Left colon (tissue), 2 donors: Measurements from ENCODE around the gene SHE. TPM values are rescaled to one million over a fixed set of nuclear protein-coding genes. Genes with fewer than 3 reads are reported as not detected.

Experiments used
- ATAC-seq: fragments of 200-7000 bp; cut with Tn5 transposase; one replicate; pipeline ENCODE4 v1.9.1; 2020; ENCODE audit warnings: mild to moderate bottlenecking, moderate library complexity
- DNase-seq, 2 donors: peaks; one replicate each; pipeline ENCODE4 v3.0.0-alpha.2; 2020
- intact Hi-C, 2 donors: fragments of 100-400 bp; cut with DNase I in 1 of 2; cut with micrococcal nuclease in 1 of 2; formaldehyde crosslinking; loops; one replicate each; pipeline versions ENCODE4 v1.11.2 to v1.14.0; 2022; cut with DNase I, micrococcal nuclease
- total RNA-seq, 2 donors: library from RNA; stranded (reverse); fragmentation: NEBNext Ultra II Directional; extraction: Animal tissue kit (Norgen Biotek cat#: 25700); gene quantifications; one replicate each; pipeline ENCODE4 v1.2.1, GENCODE V29; 2021
- donor health status: DM: no; HTN: no; CAD: no.
- donor health status: DM: yes; HTN: yes; CAD: no.

Gene SHE
- total RNA-seq, 2 donors from 2014 or later = 3.4 TPM

DNA sequence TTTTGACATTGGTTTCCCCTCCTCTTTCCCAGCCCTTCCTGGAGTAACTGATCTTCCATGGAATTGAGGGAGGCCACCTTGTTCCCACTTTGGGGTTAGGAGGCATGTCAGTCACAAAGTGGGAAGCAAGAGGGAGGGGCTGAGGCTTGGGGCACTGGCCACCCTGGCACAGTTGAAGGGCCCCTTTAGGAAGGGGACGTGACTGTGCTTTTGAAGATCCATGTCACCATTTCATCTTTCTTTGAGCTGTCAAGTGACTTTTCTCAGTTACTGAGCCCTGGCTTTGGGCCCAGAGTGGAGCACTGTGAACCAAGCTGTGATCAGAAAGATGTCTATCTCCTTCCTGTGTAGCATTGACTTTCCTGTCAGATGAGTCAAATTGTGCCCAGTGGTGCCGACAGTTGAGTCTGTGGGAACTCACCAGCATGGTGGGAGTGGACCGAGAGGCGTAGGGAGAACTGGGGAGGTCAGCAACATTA is 38.7 kb downstream of the SHE start:
- DNase-seq = no peak
- intact Hi-C loops = no loop called here
- ATAC-seq = no peak

DNA sequence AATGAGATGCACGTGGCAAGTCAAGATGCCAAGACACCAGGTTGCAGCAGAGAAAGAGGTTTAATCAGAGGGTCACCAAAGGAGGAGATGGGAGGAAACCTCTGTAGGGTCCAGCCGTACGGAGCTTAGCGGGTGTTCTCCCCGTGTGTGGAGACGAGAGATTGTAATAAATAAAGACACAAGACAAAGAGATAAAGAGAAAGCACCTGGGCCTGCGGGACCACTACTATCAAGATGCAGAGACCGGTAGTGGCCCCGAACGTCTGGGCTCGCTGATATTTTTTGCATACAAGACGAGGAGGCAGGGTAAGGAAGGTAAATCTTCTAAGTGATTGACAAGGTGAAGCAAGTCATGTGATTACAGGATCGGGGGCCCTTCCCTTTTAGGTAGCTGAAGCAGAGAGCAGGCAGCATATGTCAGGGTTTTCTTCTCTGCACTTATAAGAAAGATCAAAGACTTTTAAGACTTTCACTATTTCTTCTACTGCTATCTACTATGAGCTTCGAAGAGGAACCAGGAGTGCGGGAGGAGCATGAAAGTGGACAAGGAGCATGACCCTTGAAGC is 41.4 kb downstream of the SHE start:
- no peak for ATAC-seq
- intact Hi-C loops = no loop called here
- no peak for DNase-seq

DNA sequence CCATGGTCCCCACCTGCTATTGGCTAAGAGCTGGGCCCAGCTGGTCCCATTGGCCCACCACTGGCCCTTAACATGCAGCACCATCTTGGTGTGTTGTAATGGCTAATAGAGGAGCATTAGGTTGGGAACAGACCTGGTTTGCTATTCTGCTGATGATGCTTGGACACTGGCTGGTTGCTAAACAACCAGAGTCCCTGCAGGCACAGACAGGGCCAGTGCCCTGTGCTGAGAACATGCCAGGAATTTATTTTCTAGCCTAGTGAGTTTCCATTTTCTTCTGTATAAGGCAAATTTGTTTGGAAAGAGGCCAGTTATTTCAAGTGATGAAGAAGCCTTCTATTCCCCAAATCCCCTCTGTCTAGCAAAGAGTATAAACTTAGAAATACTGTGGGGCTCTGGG is 43.1 kb downstream of the SHE start:
- DNase-seq = no peak
- no peak for ATAC-seq
- intact Hi-C loops = no loop called here

DNA sequence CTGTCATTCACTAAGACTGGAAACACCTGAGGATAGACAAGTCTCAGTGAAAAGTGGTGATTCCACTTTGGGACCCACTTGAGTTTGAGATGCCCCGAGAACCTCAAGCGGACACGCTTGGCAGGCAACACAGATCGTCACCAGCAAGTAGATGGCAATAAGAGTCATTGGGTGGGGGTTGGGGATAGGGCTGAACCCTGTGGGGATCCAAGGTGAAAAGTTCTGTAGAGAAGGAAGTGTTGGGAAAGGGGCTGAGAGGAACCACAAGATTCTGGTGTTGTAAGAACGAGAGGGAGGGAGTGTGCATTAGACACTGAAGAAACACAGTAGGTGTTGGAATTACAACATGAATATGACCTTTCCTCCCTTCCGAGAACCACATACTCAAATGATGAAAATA is 45.6 kb downstream of the SHE start:
- intact Hi-C loops = no loop called here
- no peak for ATAC-seq
- DNase-seq = no peak

- intact Hi-C loops = no loop called here
- ATAC-seq = no peak
- DNase-seq = no peak
Measured at GRCh38 chr1:154454386-154455120, 47.7 kb downstream of the SHE start.

DNA sequence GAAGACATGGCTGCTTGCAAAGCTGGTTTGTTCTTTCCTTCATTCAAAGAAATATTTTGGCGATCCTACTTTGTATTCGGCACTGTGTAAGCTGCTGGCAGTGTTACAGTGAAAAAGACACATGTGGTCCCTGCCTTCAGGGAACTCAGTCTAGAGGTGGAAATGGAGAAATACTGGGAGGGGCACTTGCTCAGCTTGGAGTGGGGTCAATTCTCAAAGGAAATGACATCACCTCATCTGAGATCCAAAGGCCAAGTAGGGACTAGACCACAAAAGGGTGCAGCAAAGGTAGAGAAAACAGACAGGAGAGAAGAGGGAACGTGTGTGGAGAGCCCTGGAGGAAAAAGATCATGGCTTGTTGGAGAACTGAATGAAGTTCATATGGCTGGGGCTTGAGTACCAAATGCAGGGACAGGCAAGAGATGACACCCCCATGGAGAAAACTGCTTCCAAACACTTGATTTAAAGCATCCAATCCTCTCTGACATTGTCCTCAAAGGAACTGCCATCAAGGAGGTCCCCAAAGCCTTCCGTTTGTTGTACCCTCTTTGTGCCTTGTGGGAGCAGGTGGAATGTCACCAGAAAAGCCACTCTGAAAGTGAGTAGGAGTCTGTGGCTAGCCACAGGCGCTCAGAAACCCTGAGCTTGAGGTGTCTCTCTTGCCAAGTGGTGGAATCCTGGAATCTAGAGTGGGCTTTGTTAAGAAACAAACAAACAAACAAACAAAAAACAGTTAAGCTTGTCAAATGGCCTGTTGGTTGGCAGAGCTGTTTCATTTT is 48.4 kb downstream of the SHE start:
- peak; percentile 75 for ATAC-seq
- intact Hi-C loops = no loop called here
- DNase-seq = no peak

GRCh38 chr1:154453161-154453560 is 49.1 kb downstream of the SHE start:
- peak; percentile 8 for ATAC-seq
- intact Hi-C loops = no loop called here

GRCh38 chr1:154448331-154448811 is 53.8 kb downstream of the SHE start:
- ATAC-seq (no peak), DNase-seq (no peak)
- intact Hi-C loops = no loop called here

More at GRCh38 chr1:154453161-154453560, 49.1 kb downstream of the SHE start:
- DNase-seq = no peak

- intact Hi-C loops = no loop called here
- ATAC-seq (no peak), DNase-seq (no peak)
Measured at GRCh38 chr1:154446789-154447188, 55.4 kb downstream of the SHE start.

- ATAC-seq (no peak), DNase-seq (no peak)
- intact Hi-C loops = no loop called here
Measured at GRCh38 chr1:154446292-154446691, 55.9 kb downstream of the SHE start.

- ATAC-seq = no peak
- intact Hi-C loops = no loop called here
- no peak for DNase-seq
Measured at GRCh38 chr1:154445040-154445472, 57.2 kb downstream of the SHE start.

- intact Hi-C loops = no loop called here
- DNase-seq (no peak), ATAC-seq (peak; percentile 52)
Measured at GRCh38 chr1:154443274-154444013, 58.8 kb downstream of the SHE start.

GRCh38 chr1:154442006-154442740 is 60.0 kb downstream of the SHE start:
- ATAC-seq (no peak), DNase-seq (no peak)
- intact Hi-C loops = no loop called here

DNA sequence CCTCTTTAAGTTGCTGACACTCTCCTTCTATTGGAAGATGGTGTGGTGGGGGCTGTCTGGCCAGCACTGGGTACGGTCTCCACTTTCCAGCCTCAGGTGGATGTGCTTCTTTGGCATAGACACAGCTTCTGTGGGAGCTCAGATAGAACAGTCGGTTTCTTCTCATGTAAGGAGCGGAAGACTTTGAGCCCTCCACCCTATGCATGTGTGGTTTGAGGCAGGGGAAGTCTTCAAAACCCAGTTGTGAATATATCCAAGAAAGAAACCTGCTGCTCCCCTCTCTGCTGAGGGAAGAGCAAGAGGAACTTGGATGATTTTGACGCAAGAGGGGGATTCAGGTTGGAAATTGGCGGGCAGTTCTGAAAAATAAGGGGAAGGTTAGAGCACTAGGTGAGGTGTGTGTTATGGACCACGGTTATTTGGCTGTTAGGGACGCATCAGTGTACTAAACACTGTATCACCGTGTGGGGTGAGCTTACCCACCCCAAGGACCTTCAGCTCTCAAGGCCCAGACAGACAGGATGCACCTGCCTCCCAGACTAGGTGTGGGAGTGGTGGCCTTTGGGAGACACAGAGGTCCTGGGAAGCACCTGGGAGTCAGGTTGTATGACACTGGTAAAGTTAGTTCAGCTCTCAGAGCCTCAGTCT is 60.8 kb downstream of the SHE start:
- ATAC-seq = no peak
- intact Hi-C loops = no loop called here

DNA sequence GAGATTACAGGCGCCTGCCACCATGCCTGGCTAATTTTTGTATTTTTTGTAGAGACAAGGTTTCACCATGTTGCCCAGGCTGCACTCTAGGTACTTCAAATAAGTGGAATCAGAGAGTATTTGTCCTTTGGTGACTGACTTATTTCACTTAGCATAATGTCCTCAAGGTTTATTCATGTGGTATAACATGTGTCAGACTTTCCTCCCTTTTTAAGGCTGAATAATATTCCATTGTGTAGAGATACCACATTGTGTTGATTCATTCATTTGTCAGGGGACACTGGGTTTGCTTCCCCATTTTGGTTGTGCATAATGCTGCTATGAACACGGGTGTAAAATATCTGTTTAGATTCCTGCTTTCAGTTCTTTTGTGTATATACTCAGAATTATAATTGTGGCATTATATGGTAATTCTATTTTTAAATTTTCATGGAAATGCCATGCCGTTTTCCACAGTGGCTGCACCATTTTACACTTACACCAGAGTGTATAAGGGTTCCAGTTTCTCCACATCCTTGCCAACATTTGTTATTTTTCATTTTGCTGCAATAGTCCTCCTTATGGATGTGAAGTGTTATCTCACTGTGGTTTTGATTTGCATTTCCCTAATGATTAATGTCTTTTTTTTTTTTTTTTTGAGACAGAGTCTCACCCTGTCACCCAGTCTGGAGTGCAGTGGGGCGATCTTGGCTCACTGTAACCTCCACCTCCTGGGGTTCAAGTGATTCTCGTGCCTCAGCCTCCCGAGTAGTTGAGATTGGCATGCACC is 62.0 kb downstream of the SHE start:
- ATAC-seq = no peak
- intact Hi-C loops = no loop called here

More for the DNA sequence above, 60.8 kb downstream of the SHE start:
- DNase-seq = no peak

GRCh38 chr1:154436433-154436832 is 65.8 kb downstream of the SHE start:
- no peak for DNase-seq
- intact Hi-C loops = no loop called here
- ATAC-seq = no peak

More for the DNA sequence above, 62.0 kb downstream of the SHE start:
- no peak for DNase-seq

- intact Hi-C loops = no loop called here
- DNase-seq (no peak), ATAC-seq (no peak)
Measured at GRCh38 chr1:154435599-154436200, 66.5 kb downstream of the SHE start.
